ENCODE results near the gene MAP2K1.
"Not testable (repeated sequence)": the region's sequence is repeated elsewhere in the genome, so short reads cannot be mapped to it uniquely, and the experiment has no call there.

MAP2K1 gene

GRCh38 chr15:66386204-66387123 is at the start of gene MAP2K1:
MAP2K1 (plus strand) TSS chr15:66386912; CDS start chr15:66387348, 436 bp downstream.
- peak within 1 kb of the TSS; percentile 98 for H3K4me3 Mint-ChIP-seq
- peaks cover 48% of the 10 kb centered on the region for H3K4me1 Mint-ChIP-seq

DNA sequence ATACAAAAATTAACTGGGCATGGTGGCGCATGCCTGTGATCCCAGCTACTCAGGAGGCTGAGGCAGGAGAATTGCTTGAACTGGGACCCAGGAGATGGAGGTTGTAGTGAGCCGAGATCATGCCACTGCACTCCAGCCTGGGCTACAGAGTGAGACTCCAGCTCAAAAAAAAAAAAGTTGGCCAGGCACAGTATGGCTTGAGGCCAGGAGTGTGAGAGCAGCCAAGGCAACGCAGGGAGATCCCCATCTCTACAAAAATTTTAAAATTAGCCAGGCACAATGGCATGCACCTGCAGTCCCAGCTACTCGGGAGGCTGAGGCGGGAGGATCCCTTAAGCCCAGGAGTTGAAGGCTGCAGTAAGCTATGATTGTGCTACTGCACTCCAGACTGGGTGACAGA is 38.2 kb upstream of the MAP2K1 start:
- peaks cover 98% of the 10 kb centered on the region for H3K36me3 Mint-ChIP-seq
- H3K4me1 Mint-ChIP-seq; DNase-seq (ENCODE audit: low spot score in 2 of 2); H3K27ac Mint-ChIP-seq; ATAC-seq; H3K4me3 Mint-ChIP-seq; H3K9me3 Mint-ChIP-seq: not testable (repeated sequence)

More at GRCh38 chr15:66386204-66387123, at the start of gene MAP2K1:
- no peaks in the 10 kb centered on the region for H3K9me3 Mint-ChIP-seq
- H3K27ac Mint-ChIP-seq = peak within 1 kb of the TSS; percentile 97
- DNase-seq (ENCODE audit: low spot score in 2 of 2) = peak; percentile 97 to 98
- ATAC-seq = peak; percentile 87
- peaks cover 54% of the 10 kb centered on the region for H3K36me3 Mint-ChIP-seq

GRCh38 chr15:66356077-66356358 is 30.7 kb upstream of the MAP2K1 start:
- Mint-ChIP-seq H3K36me3 (peaks cover 45% of the 10 kb centered on the region), H3K4me3 (peak overlapping the region; percentile 100), H3K9me3 (no peaks in the 10 kb centered on the region), H3K27ac (peak overlapping the region; percentile 100), H3K4me1 (peaks cover 26% of the 10 kb centered on the region)
- no peak for DNase-seq (ENCODE audit: low spot score in 2 of 2)
- ATAC-seq = no peak

- Mint-ChIP-seq H3K36me3 (peaks cover 40% of the 10 kb centered on the region), H3K4me3 (peak within 1 kb of the TSS; percentile 100), H3K4me1 (peaks cover 26% of the 10 kb centered on the region), H3K27ac (peak within 1 kb of the TSS; percentile 100), H3K9me3 (no peaks in the 10 kb centered on the region)
- ATAC-seq (peak; percentile 98), DNase-seq (ENCODE audit: low spot score in 2 of 2) (peak; percentile 96 to 97)
These were observed 30.1 kb upstream of the MAP2K1 start, which contains the start of gene TIPIN for GRCh38 chr15:66356359-66357236. TIPIN (minus strand) TSS chr15:66356685; CDS start chr15:66352947, 3,738 bp downstream.

GRCh38 chr15:66359740-66360139 is 27.0 kb upstream of the MAP2K1 start:
- Mint-ChIP-seq H3K36me3 (peaks cover 9% of the 10 kb centered on the region), H3K9me3 (no peaks in the 10 kb centered on the region), H3K4me1 (peaks cover 18% of the 10 kb centered on the region), H3K4me3 (no peak overlapping the region), H3K27ac (peak overlapping the region; percentile 54)
- ATAC-seq (no peak), DNase-seq (ENCODE audit: low spot score in 2 of 2) (no peak)

- not testable (repeated sequence) for ATAC-seq
These were observed 24.8 kb upstream of the MAP2K1 start for GRCh38 chr15:66361745-66362460.

GRCh38 chr15:66362776-66363175 is 23.9 kb upstream of the MAP2K1 start:
- Mint-ChIP-seq H3K4me3 (no peak overlapping the region), H3K9me3 (no peaks in the 10 kb centered on the region), H3K36me3 (no peaks in the 10 kb centered on the region), H3K27ac (no peak overlapping the region), H3K4me1 (no peaks in the 10 kb centered on the region)
- DNase-seq (ENCODE audit: low spot score in 2 of 2) = no peak
- ATAC-seq = no peak

More at GRCh38 chr15:66361745-66362460, 24.8 kb upstream of the MAP2K1 start:
- not testable (repeated sequence) for H3K4me3 Mint-ChIP-seq; H3K36me3 Mint-ChIP-seq; H3K27ac Mint-ChIP-seq; H3K9me3 Mint-ChIP-seq; H3K4me1 Mint-ChIP-seq; DNase-seq (ENCODE audit: low spot score in 2 of 2)

- Mint-ChIP-seq H3K27ac (no peak overlapping the region), H3K36me3 (no peaks in the 10 kb centered on the region), H3K4me3 (no peak overlapping the region), H3K9me3 (no peaks in the 10 kb centered on the region), H3K4me1 (peaks cover 8% of the 10 kb centered on the region)
- DNase-seq (ENCODE audit: low spot score in 2 of 2) = no peak
- ATAC-seq = no peak
These were observed 21.7 kb upstream of the MAP2K1 start for GRCh38 chr15:66364944-66365528.

- Mint-ChIP-seq H3K4me1 (peaks cover 13% of the 10 kb centered on the region), H3K4me3 (peak overlapping the region; percentile 60), H3K9me3 (peaks cover 3% of the 10 kb centered on the region), H3K27ac (peak overlapping the region; percentile 96), H3K36me3 (no peaks in the 10 kb centered on the region)
- DNase-seq (ENCODE audit: low spot score in 2 of 2) (peak in 1 of 2 donors; percentile 60), ATAC-seq (peak; percentile 88)
These were observed 16.7 kb upstream of the MAP2K1 start for GRCh38 chr15:66369773-66370651.

DNA sequence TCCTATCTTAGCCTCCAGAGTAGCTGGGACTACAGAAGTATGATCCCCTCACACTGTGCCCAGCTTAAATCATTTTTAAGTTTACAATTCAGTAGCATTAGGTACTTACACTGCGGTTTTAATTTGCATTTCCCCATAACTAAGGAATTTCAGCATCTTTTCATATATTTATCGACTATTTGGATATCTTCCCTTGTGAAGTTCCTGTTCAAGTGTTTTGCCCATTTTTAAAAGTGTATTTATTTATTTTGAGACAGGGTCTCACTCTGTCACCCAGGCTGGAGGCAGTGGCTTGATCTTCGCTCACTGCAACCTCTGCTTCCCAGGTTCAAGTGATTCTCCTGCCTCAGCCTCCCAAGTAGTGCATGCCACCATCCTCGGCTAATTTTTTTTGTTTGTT is 12.5 kb upstream of the MAP2K1 start:
- Mint-ChIP-seq H3K9me3 (peaks cover 3% of the 10 kb centered on the region), H3K4me1 (peaks cover 13% of the 10 kb centered on the region), H3K27ac (no peak overlapping the region), H3K36me3 (no peaks in the 10 kb centered on the region), H3K4me3 (no peak overlapping the region)
- DNase-seq (ENCODE audit: low spot score in 2 of 2) (no peak), ATAC-seq (no peak)

- peaks cover 3% of the 10 kb centered on the region for H3K9me3 Mint-ChIP-seq
- no peak for ATAC-seq
- H3K27ac Mint-ChIP-seq = no peak overlapping the region
- no peaks in the 10 kb centered on the region for H3K4me1 Mint-ChIP-seq
- no peak for DNase-seq (ENCODE audit: low spot score in 2 of 2)
- no peaks in the 10 kb centered on the region for H3K36me3 Mint-ChIP-seq
- H3K4me3 Mint-ChIP-seq = no peak overlapping the region
These were observed 7.8 kb upstream of the MAP2K1 start for GRCh38 chr15:66378814-66379430.

GRCh38 chr15:66381376-66381775 is 5.3 kb upstream of the MAP2K1 start:
- H3K27ac Mint-ChIP-seq; ATAC-seq; DNase-seq (ENCODE audit: low spot score in 2 of 2); H3K36me3 Mint-ChIP-seq; H3K4me3 Mint-ChIP-seq; H3K9me3 Mint-ChIP-seq: not testable (repeated sequence)
- peaks cover 14% of the 10 kb centered on the region for H3K4me1 Mint-ChIP-seq

DNA sequence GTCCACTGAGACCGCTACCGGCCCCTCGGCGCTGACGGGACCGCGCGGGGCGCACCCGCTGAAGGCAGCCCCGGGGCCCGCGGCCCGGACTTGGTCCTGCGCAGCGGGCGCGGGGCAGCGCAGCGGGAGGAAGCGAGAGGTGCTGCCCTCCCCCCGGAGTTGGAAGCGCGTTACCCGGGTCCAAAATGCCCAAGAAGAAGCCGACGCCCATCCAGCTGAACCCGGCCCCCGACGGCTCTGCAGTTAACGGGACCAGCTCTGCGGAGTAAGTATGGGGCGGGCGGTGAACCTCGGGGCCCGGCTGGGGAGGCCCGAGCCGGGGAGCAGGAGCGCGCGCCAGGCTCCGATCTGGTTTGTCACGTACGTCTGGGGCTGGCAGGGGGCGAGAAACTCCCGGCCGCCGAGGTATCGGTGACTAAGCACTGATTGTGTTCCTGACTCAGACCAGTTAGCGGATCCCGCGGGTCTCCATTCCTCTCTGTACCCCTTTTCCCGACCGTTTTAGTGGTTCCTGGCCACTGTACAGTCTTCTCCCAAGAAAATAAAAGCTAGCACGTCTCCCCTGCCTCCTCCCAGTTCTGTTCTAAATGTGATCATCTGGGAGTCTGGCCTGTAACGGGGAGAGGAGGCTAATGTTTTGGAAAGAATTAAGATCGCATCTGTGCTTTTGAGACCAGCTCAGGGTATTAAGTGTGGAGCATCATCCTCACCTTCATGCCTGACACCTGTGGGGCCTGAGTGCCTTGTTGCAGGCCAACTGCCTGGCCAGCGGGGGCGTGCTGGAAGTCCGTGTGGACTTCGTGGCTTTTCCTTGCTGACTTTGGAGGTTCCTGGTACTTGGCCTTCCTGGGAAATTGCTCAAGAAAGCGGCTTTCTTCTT is 691 bp downstream of the MAP2K1 start:
- peaks cover 63% of the 10 kb centered on the region for H3K36me3 Mint-ChIP-seq
- DNase-seq (ENCODE audit: low spot score in 2 of 2) (peak; percentile 67 to 84), ATAC-seq (peak; percentile 79)
- peak overlapping the region; percentile 97 for H3K27ac Mint-ChIP-seq
- peaks cover 56% of the 10 kb centered on the region for H3K4me1 Mint-ChIP-seq
- peak overlapping the region; percentile 98 for H3K4me3 Mint-ChIP-seq
- H3K9me3 Mint-ChIP-seq = no peaks in the 10 kb centered on the region

Data from stimulated activated effector memory CD8-positive, alpha-beta T cell treated with anti-CD3 and anti-CD28 coated beads, Interleukin-12 subunit alpha, Interleukin-12 subunit beta, amount 100 ng/mL, for 72 hours (primary cell).